NB4 (cell line): Measurements from ENCODE around the gene WASF3.

Experiments used
- MYC ChIP-seq: IDR thresholded peaks from 2 replicates; pipeline ENCODE4 v1.6.1; 2011; ENCODE audit warnings: low read depth, low read length
- POLR2A ChIP-seq: IDR thresholded peaks from 2 replicates; pipeline ENCODE4 v1.6.1; 2011; ENCODE audit warnings: mild to moderate bottlenecking; ENCODE audit not compliant: insufficient read length; ENCODE audit errors: extremely low read depth
- TF ChIP-seq, protein P1 (sequence below): IDR thresholded peaks from one replicate; pipeline ENCODE4 v1.5.1; 2012; ENCODE audit warnings: low read depth, low read length
- TF ChIP-seq, protein P2 (sequence below): IDR thresholded peaks from 2 replicates; pipeline ENCODE4 v1.6.1; 2011; ENCODE audit warnings: low read depth, low read length

DNA sequence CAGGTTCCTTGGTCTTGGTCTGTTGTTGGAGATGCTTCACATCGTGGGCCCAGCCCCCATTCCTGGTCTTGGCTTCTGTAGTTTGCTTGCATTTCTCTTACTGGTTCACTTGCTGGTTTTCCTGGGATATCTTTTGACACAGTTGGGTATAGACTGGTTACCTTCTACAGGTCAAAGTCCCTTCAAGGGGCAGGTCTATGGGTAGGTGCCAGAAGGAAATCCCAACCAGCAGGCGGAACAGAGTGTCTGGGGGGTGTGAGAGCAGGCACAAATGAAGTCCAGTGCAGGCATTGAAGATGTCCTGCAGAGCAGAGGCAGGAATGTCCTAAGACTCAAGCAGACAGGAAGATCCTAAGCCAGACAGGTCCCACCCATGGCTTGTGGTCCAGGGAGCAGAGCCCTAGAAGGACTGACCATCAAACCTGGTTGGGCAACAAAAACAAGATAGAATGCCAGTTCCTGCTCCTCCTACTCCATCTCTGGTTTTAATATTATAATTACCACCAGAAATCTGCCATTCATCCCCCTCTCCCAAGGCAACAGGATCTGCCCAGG lies 17.7 kb upstream of the WASF3 start:
- TF ChIP-seq, protein P1, sequence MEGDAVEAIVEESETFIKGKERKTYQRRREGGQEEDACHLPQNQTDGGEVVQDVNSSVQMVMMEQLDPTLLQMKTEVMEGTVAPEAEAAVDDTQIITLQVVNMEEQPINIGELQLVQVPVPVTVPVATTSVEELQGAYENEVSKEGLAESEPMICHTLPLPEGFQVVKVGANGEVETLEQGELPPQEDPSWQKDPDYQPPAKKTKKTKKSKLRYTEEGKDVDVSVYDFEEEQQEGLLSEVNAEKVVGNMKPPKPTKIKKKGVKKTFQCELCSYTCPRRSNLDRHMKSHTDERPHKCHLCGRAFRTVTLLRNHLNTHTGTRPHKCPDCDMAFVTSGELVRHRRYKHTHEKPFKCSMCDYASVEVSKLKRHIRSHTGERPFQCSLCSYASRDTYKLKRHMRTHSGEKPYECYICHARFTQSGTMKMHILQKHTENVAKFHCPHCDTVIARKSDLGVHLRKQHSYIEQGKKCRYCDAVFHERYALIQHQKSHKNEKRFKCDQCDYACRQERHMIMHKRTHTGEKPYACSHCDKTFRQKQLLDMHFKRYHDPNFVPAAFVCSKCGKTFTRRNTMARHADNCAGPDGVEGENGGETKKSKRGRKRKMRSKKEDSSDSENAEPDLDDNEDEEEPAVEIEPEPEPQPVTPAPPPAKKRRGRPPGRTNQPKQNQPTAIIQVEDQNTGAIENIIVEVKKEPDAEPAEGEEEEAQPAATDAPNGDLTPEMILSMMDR, result no peak
- TF ChIP-seq POLR2A, result no peak
- TF ChIP-seq MYC, result no peak
- TF ChIP-seq, protein P2, sequence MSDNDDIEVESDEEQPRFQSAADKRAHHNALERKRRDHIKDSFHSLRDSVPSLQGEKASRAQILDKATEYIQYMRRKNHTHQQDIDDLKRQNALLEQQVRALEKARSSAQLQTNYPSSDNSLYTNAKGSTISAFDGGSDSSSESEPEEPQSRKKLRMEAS, result no peak
